ENCODE results near the gene CDK13.
"Not testable (repeated sequence)": the region's sequence is repeated elsewhere in the genome, so short reads cannot be mapped to it uniquely, and the experiment has no call there.

Gene CDK13

GRCh38 chr7:40147371-40148246 is 197.6 kb downstream of the CDK13 start:
- no peak for DNase-seq (ENCODE audit: low read depth in 3 of 3)

- DNase-seq (ENCODE audit: low read depth in 3 of 3), result not testable (repeated sequence)
Observed at GRCh38 chr7:40148247-40148580, 198.2 kb downstream of the CDK13 start.

GRCh38 chr7:40148671-40149070 is 198.6 kb downstream of the CDK13 start:
- DNase-seq (ENCODE audit: low read depth in 3 of 3), result no peak

Measured in stimulated activated CD4-positive, alpha-beta T cell treated with anti-CD3 and anti-CD28 coated beads, TNF-alpha, amount 100 ng/mL, for 4 hours (primary cell).